NOMO-1 (cell line): Measurements from ENCODE around the gene ART4.

Experiments used
- DNase-seq, 2 experiments: peaks; one replicate each; lab custom pipeline; 2025; ENCODE audit not compliant: unreplicated experiment in 2 of 2; lab: John Stamatoyannopoulos, UW

Gene ART4

GRCh38 chr12:14843425-14843887 lies at the start of gene ART4:
TSS of gene ART4 (minus strand) at chr12:14843526. CDS start at chr12:14843113, 413 bp downstream.
- no peak for DNase-seq

GRCh38 chr12:14892726-14893505 lies 49.6 kb upstream of the ART4 start:
- DNase-seq = no peak

- no peak for DNase-seq
Observed at GRCh38 chr12:14890701-14891100, 47.4 kb upstream of the ART4 start.

- DNase-seq = no peak
Observed at GRCh38 chr12:14886271-14886670, 42.9 kb upstream of the ART4 start.

- DNase-seq = no peak
Observed at GRCh38 chr12:14885718-14886221, 42.4 kb upstream of the ART4 start, which contains the start of gene MGP. TSS of gene MGP (minus strand) at chr12:14885854. CDS start at chr12:14885791, 63 bp downstream.

- DNase-seq = peak; percentile 51 to 87
Observed at GRCh38 chr12:14884458-14884878, 41.1 kb upstream of the ART4 start.

- no peak for DNase-seq
Observed at GRCh38 chr12:14883686-14884085, 40.4 kb upstream of the ART4 start.

GRCh38 chr12:14880890-14881453 lies 37.6 kb upstream of the ART4 start:
- DNase-seq = peak in 1 of 2 experiments; percentile 24

- DNase-seq = no peak
Observed at GRCh38 chr12:14879222-14879933, 36.1 kb upstream of the ART4 start.

GRCh38 chr12:14878488-14878887 lies 35.2 kb upstream of the ART4 start:
- no peak for DNase-seq

- DNase-seq = no peak
Observed at GRCh38 chr12:14876833-14877232, 33.5 kb upstream of the ART4 start.

- DNase-seq = no peak
Observed at GRCh38 chr12:14874882-14875281, 31.6 kb upstream of the ART4 start.

GRCh38 chr12:14873440-14874185 lies 30.3 kb upstream of the ART4 start:
- peak in 1 of 2 experiments; percentile 40 for DNase-seq

- no peak for DNase-seq
Observed at GRCh38 chr12:14871886-14872285, 28.6 kb upstream of the ART4 start.

GRCh38 chr12:14871247-14871646 lies 27.9 kb upstream of the ART4 start:
- no peak for DNase-seq

- DNase-seq = no peak
Observed at GRCh38 chr12:14868916-14869506, 25.7 kb upstream of the ART4 start.

GRCh38 chr12:14860490-14860889 lies 17.2 kb upstream of the ART4 start:
- DNase-seq = no peak

- DNase-seq = no peak
Observed at GRCh38 chr12:14858513-14858912, 15.2 kb upstream of the ART4 start.

- peak; percentile 25 to 43 for DNase-seq
Observed at GRCh38 chr12:14854586-14855183, 11.4 kb upstream of the ART4 start.

GRCh38 chr12:14853961-14854360 lies 10.6 kb upstream of the ART4 start:
- DNase-seq = no peak
